ENCODE data around the gene KCNH4.

KCNH4 gene

DNA sequence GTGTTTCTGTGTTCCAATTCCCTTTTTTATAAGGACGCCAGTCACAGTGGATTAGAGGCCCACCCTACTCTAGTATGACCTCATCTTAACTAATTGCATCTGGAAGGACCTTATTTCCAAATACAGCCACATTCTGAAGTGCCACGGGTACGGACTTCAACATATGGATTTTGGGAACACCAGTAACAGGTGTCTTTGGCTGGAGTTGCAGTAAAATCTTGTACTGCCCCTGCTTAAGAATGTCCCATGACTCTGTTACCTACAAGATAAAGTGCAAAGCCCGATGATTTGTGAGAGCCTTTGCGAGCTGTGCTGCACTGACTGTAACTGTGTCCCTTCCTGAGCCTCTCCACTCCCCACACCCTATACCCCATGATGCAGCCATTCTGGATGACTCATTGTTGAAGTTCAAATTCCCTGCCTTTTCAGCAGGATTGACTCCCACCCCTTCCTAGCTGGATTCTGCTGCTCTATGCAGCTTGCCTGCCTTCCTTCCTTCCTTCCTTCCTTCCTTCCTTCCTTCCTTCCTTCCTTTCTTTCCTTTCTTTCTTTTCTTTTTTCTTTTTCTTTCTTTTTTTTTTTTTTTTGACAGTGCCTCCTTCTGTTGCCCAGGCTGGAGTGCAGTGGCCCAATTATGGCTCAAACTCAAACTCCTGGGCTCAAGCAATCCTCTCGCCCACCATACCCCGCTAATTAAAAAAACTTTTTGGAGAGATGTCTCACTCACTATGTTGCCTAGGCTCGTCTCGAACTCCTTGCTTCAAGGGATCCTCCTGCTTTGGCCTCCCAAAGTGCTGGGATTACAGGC is 2.2 kb upstream of the KCNH4 start:
- H3K27ac ChIP-seq, result peak overlapping the region; percentile 84
- H3K4me1 ChIP-seq (ENCODE audit: control insufficient read depth in 1 of 2, insufficient read depth in 1 of 2, low read depth in 1 of 2, low read length in 1 of 2), result peaks cover 45 to 70% of the 10 kb centered on the region in 2 experiments

DNA sequence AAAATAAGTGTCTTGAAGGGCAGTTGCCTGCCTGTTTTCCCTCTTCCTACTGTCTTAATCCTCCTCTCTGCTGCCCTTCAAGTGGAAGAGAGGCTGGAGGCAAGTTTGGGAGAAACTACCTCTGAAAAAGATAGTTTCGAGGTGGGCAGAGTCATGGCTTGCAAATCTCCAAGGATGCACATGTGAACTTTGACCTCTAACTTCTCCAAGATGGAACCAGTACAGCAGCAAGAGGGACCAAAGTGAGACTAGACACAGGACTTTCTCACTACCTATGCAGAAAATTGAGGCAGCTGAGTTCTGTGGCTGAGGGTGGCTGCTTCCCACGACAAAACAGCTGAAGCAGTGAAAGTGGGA is 887 bp upstream of the KCNH4 start:
- H3K36me3 ChIP-seq, result no peaks in the 10 kb centered on the region
- no peaks in the 10 kb centered on the region for H3K9me3 ChIP-seq
- H3K4me1 ChIP-seq (ENCODE audit: control insufficient read depth in 1 of 2, insufficient read depth in 1 of 2, low read depth in 1 of 2, low read length in 1 of 2), result peaks cover 45 to 66% of the 10 kb centered on the region in 2 experiments
- TF ChIP-seq, protein P1, sequence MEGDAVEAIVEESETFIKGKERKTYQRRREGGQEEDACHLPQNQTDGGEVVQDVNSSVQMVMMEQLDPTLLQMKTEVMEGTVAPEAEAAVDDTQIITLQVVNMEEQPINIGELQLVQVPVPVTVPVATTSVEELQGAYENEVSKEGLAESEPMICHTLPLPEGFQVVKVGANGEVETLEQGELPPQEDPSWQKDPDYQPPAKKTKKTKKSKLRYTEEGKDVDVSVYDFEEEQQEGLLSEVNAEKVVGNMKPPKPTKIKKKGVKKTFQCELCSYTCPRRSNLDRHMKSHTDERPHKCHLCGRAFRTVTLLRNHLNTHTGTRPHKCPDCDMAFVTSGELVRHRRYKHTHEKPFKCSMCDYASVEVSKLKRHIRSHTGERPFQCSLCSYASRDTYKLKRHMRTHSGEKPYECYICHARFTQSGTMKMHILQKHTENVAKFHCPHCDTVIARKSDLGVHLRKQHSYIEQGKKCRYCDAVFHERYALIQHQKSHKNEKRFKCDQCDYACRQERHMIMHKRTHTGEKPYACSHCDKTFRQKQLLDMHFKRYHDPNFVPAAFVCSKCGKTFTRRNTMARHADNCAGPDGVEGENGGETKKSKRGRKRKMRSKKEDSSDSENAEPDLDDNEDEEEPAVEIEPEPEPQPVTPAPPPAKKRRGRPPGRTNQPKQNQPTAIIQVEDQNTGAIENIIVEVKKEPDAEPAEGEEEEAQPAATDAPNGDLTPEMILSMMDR (IDR thresholded peaks at IDR 0.05), result no peak
- H3K27ac ChIP-seq, result no peak overlapping the region
- H3K4me3 ChIP-seq (ENCODE audit: low read depth in 1 of 2, low read length in 1 of 2), result no peak overlapping the region
- peaks cover 56% of the 10 kb centered on the region for H3K27me3 ChIP-seq

More for the DNA sequence above, 2.2 kb upstream of the KCNH4 start:
- H3K9me3 ChIP-seq, result no peaks in the 10 kb centered on the region
- peaks cover 47% of the 10 kb centered on the region for H3K27me3 ChIP-seq
- TF ChIP-seq, protein P1 (IDR thresholded peaks at IDR 0.05), result no peak
- H3K4me3 ChIP-seq (ENCODE audit: low read depth in 1 of 2, low read length in 1 of 2), result peak overlapping the region; percentile 81 to 83
- no peaks in the 10 kb centered on the region for H3K36me3 ChIP-seq

DNA sequence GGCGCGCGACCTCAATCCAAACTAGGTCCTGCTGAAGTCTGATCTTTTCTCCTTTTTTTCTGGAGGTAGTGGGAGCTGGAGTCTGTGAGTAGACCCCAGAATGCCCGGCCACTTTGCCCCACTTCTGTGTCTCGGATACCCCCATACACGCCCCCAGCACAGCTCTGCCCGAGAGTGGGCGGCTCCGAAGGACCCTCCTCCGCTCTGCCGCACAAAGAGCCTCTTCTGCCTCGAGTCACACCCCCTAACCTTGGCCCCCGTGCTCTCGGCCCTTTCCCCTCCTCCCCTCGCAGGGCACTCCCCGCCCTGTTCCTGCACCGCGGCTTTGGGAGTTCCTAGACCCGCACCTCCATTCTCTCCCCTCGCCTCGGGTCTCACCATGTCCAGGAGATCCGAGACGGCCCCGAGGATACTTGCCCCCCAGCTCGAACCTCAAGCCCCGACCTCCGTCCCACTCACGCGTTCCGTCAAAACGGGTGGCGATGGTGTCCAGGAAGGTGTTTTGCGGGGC is 476 bp downstream of the KCNH4 start:
- Histone ChIP-seq H3K27ac (no peak overlapping the region), H3K9me3 (no peaks in the 10 kb centered on the region), H3K36me3 (no peaks in the 10 kb centered on the region), H3K4me1 (ENCODE audit: control insufficient read depth in 1 of 2, insufficient read depth in 1 of 2, low read depth in 1 of 2, low read length in 1 of 2) (peaks cover 37 to 60% of the 10 kb centered on the region in 2 experiments), H3K27me3 (peaks cover 56% of the 10 kb centered on the region), H3K4me3 (ENCODE audit: low read depth in 1 of 2, low read length in 1 of 2) (peak overlapping the region; percentile 1 to 46)
- TF ChIP-seq, protein P1 (IDR thresholded peaks at IDR 0.05), result no peak

DNA sequence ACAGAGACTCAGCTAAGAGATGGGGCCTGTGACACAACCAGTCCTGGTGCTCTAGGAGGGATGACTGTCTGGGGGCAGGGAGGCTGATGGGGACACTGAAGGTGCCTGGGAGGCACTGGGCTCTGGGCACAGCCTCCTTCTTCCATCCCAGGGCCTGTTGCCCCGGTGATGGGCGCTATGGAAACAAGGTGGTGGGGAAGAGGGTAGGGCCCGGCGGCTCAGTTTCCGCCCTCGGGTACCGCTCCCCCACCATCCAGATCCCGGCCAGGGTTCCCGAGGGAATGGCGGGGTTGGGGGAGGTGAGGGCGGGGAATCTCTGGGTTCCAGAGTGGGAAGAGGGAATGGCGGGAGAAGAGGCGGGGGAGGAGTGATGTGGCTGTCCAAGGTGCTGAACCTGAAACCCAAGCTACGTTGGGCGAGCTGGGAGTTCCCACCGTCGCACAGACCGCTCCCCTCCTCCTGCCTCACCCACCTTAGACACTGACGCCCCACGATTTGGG is 981 bp downstream of the KCNH4 start:
- Histone ChIP-seq H3K9me3 (no peaks in the 10 kb centered on the region), H3K36me3 (no peaks in the 10 kb centered on the region), H3K4me1 (ENCODE audit: control insufficient read depth in 1 of 2, insufficient read depth in 1 of 2, low read depth in 1 of 2, low read length in 1 of 2) (peaks cover 34 to 55% of the 10 kb centered on the region in 2 experiments), H3K27me3 (peaks cover 57% of the 10 kb centered on the region), H3K27ac (no peak overlapping the region), H3K4me3 (ENCODE audit: low read depth in 1 of 2, low read length in 1 of 2) (no peak overlapping the region)
- TF ChIP-seq, protein P1 (IDR thresholded peaks at IDR 0.05), result no peak

DNA sequence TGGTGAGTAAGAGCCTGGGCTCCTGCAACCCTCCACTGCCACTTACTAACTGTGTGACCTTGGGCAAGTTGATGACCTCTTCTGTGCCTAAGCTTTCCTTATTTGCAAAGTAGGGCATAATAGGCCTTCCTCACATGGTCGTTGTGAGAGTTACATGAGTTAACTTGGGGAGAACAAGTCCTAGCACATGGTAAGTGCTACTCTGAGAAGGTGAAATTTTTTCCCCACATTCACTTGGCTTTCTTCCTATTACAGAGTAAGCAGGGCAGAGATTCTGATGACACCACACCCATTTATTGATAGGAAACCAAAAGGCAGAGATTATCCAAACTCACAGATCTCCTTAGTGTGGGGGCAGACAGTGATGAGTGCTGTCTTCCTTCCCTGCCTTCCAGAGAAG is 1.6 kb downstream of the KCNH4 start:
- Histone ChIP-seq H3K27me3 (peaks cover 63% of the 10 kb centered on the region), H3K27ac (no peak overlapping the region), H3K36me3 (no peaks in the 10 kb centered on the region), H3K4me3 (ENCODE audit: low read depth in 1 of 2, low read length in 1 of 2) (no peak overlapping the region), H3K9me3 (no peaks in the 10 kb centered on the region), H3K4me1 (ENCODE audit: control insufficient read depth in 1 of 2, insufficient read depth in 1 of 2, low read depth in 1 of 2, low read length in 1 of 2) (peaks cover 28 to 49% of the 10 kb centered on the region in 2 experiments)
- TF ChIP-seq, protein P1 (IDR thresholded peaks at IDR 0.05), result no peak

Data from neutrophil (primary cell).